Karpas-422 (cell line): Measurements from ENCODE around the gene NEK10. TPM values are rescaled to one million over a fixed set of nuclear protein-coding genes. Genes with fewer than 3 reads are reported as not detected.

ENCODE experiments used
- DNase-seq: peaks from one replicate; pipeline ENCODE4 v3.0.0-alpha.2; 2015
- H2AFZ ChIP-seq: fragments of 200-600 bp; sonication (generic); 2 replicates; pipeline ENCODE4 v1.6.1; 2014; ENCODE audit warnings: antibody characterized with exemption, low read length, mixed read lengths
- H3K27ac ChIP-seq: fragments of 200-600 bp; sonication (generic); 2 replicates; pipeline ENCODE4 v1.5.1; 2014; ENCODE audit warnings: mild to moderate bottlenecking, low read length, moderate library complexity
- H3K27me3 ChIP-seq: fragments of 200-600 bp; sonication (generic); 2 replicates; pipeline ENCODE4 v1.6.1; 2014; ENCODE audit warnings: low read length, mixed read lengths
- H3K36me3 ChIP-seq: fragments of 200-600 bp; sonication (generic); 2 replicates; pipeline ENCODE4 v1.6.1; 2014; ENCODE audit warnings: low read length, mixed read lengths; ENCODE audit not compliant: insufficient read depth
- H3K4me1 ChIP-seq: fragments of 200-600 bp; sonication (generic); 2 replicates; pipeline ENCODE4 v1.6.1; 2014; ENCODE audit warnings: mild to moderate bottlenecking, low read length, mixed read lengths
- H3K4me2 ChIP-seq: fragments of 200-600 bp; sonication (generic); 2 replicates; pipeline ENCODE4 v1.6.1; 2014; ENCODE audit warnings: low read length, low read depth, mild to moderate bottlenecking; ENCODE audit not compliant: poor library complexity, severe bottlenecking
- H3K4me3 ChIP-seq: fragments of 200-600 bp; sonication (generic); 2 replicates; pipeline ENCODE4 v1.5.1; 2014; ENCODE audit warnings: mild to moderate bottlenecking, antibody characterized with exemption, low read length, mixed read lengths
- H3K79me2 ChIP-seq: fragments of 200-600 bp; sonication (generic); 2 replicates; pipeline ENCODE4 v1.6.1; 2014; ENCODE audit warnings: mild to moderate bottlenecking, low read length, mixed read lengths
- H3K9ac ChIP-seq: fragments of 200-600 bp; sonication (generic); 2 replicates; pipeline ENCODE4 v1.6.0; 2014; ENCODE audit warnings: low read length
- H3K9me2 ChIP-seq: fragments of 200-600 bp; sonication (generic), shearing (Covaris generic); replicated peaks from 2 replicates; pipeline ENCODE4 v1.6.0; 2014; ENCODE audit warnings: mild to moderate bottlenecking, low read length, moderate library complexity; ENCODE audit not compliant: insufficient read depth
- H3K9me3 ChIP-seq: fragments of 300-700, 200-600 bp; sonication (generic); 2 replicates; pipeline ENCODE4 v1.6.1; 2014; ENCODE audit warnings: low read length, mixed read lengths
- H4K20me1 ChIP-seq: fragments of 200-600 bp; sonication (generic); 2 replicates; pipeline ENCODE4 v1.6.1; 2014; ENCODE audit warnings: mild to moderate bottlenecking, antibody characterized with exemption, low read length, low read depth; ENCODE audit not compliant: insufficient read depth
- total RNA-seq: library from RNA; depleted of rRNA; stranded (reverse); fragments of >200 nt; shearing (Covaris generic); gene quantifications from 2 replicates; pipeline ENCODE4 v1.2.3, GENCODE V29; 2014; ENCODE audit warnings: low replicate concordance

Gene NEK10
- total RNA-seq, 1 experiment from 2014 or later = 0.34 TPM

DNA sequence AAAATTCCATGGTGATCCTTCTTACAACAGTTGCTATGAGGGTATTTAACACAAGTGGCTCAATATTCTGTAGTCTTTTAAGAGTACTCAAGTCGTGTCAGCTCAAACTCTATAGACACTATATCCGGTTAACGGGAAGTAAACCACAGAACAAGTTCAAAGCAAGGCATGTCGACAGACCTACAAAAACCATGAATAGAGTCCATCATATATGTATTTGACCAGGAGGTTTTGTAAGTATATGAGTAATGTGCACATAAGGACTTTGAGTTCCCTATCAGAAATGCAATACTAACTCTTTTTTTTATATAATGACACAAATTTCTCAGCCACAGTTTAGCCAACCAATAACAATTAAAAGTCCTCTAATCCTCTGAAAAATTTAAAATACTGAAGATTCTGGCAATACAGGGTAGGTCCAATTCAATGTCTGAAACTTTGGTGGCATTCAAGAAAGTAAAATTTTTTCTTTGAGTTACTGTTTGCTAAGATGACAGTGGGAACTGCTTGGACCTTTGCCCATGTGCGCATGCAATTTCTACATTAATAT is 93.7 kb downstream of the NEK10 start:
- Histone ChIP-seq H3K4me3 (no peak overlapping the region), H3K4me1 (no peaks in the 10 kb centered on the region), H3K36me3 (no peaks in the 10 kb centered on the region), H3K9me3 (no peaks in the 10 kb centered on the region), H3K9me2 (no peaks in the 10 kb centered on the region), H3K27ac (no peak overlapping the region), H2AFZ (no peak overlapping the region), H4K20me1 (no peaks in the 10 kb centered on the region), H3K27me3 (no peaks in the 10 kb centered on the region), H3K79me2 (no peaks in the 10 kb centered on the region), H3K4me2 (no peak overlapping the region), H3K9ac (no peak overlapping the region)
- no peak for DNase-seq

DNA sequence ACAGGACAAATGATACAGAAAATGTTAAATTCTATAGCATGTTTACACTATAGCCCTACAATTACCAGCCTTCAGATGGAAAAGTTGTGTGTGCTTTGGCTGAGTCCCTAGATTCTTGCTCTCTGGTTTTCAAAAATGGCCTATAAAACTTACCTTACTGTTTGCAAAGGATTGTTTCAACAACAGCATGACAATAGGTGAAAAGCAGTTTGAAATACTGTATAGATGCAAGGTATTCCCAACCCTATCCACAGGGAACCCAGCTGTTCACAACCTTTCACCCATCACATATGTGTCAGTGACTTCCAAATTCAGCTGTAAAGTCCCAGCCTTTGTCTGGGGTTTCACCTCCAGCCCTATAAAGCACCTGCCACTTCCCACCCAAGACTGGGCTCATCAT is 97.3 kb downstream of the NEK10 start:
- Histone ChIP-seq H3K4me1 (no peaks in the 10 kb centered on the region), H4K20me1 (no peaks in the 10 kb centered on the region), H3K9me3 (no peaks in the 10 kb centered on the region), H3K27me3 (no peaks in the 10 kb centered on the region), H3K27ac (no peak overlapping the region), H3K4me3 (no peak overlapping the region), H3K9ac (no peak overlapping the region), H3K79me2 (no peaks in the 10 kb centered on the region), H2AFZ (no peak overlapping the region), H3K9me2 (no peaks in the 10 kb centered on the region), H3K36me3 (no peaks in the 10 kb centered on the region), H3K4me2 (no peak overlapping the region)
- DNase-seq = no peak

DNA sequence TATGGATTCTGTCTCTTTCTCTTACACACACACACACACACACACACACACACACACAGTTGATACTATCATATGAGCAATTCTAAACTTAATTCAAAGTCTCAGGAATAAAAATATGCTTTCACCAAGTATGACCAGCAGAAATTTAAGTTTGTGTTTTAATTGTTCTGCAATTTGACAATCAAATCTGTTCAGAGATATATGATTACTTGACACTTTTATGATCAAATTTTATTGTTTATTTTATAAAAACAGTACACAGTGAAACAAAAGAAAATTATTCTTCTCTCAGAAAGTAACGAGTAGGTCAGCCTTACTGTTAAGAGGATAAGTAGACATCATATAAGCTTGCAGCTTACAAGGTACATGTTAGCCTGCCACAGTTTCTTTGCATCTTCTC is 114.3 kb downstream of the NEK10 start:
- Histone ChIP-seq H3K27me3 (no peaks in the 10 kb centered on the region), H3K79me2 (no peaks in the 10 kb centered on the region), H3K36me3 (no peaks in the 10 kb centered on the region), H3K4me2 (no peak overlapping the region), H4K20me1 (no peaks in the 10 kb centered on the region), H3K9ac (no peak overlapping the region), H3K9me3 (no peaks in the 10 kb centered on the region), H3K4me1 (no peaks in the 10 kb centered on the region), H3K4me3 (no peak overlapping the region), H3K27ac (no peak overlapping the region), H3K9me2 (no peaks in the 10 kb centered on the region), H2AFZ (no peak overlapping the region)
- no peak for DNase-seq

DNA sequence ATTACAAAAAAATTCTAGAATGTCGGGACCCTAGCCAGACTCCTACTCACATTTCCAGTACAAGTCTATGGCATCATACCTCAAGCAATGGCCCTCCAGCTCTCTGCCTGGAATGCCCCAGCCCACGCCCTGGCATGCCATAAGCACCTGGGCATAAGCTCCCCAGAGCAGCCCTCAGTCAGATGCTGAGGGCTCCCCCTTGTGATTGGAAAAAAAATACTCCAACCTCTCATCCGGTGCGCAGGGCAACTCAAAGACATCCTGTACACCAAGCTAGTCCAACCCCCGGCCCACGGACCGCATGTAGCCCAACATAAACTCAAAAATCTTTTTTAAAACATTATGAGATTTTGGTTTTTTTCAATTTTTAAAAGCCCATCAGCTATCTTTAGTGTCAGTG is 115.4 kb downstream of the NEK10 start:
- no peak overlapping the region for H3K9ac ChIP-seq
- no peak overlapping the region for H3K27ac ChIP-seq
- H2AFZ ChIP-seq = no peak overlapping the region
- no peaks in the 10 kb centered on the region for H3K9me2 ChIP-seq
- H3K4me1 ChIP-seq = no peaks in the 10 kb centered on the region
- H3K9me3 ChIP-seq = no peaks in the 10 kb centered on the region
- DNase-seq = peak; percentile 81
- H3K4me3 ChIP-seq = no peak overlapping the region
- no peaks in the 10 kb centered on the region for H4K20me1 ChIP-seq
- H3K4me2 ChIP-seq = no peak overlapping the region
- H3K36me3 ChIP-seq = no peaks in the 10 kb centered on the region
- H3K27me3 ChIP-seq = no peaks in the 10 kb centered on the region
- H3K79me2 ChIP-seq = no peaks in the 10 kb centered on the region

DNA sequence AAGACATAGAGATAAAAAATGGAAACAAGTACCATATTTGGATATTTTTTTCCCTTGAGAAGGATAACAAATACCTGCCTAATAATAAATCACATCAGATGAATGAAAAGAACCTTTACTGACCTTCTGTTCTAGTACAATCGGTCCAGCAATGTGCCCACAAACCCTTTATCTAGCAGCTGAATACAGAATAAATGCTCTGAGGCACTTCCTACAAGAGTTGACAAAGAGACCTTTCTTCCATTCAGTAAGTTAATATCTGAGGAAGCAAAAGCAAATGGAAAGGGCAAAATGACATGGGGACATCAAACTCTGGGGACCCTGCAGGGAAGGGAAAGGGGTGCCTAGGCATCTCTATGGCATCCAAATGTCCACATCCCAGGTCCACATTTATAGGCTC is 115.8 kb downstream of the NEK10 start:
- H4K20me1 ChIP-seq = no peaks in the 10 kb centered on the region
- DNase-seq = no peak
- H3K9me3 ChIP-seq = no peaks in the 10 kb centered on the region

DNA sequence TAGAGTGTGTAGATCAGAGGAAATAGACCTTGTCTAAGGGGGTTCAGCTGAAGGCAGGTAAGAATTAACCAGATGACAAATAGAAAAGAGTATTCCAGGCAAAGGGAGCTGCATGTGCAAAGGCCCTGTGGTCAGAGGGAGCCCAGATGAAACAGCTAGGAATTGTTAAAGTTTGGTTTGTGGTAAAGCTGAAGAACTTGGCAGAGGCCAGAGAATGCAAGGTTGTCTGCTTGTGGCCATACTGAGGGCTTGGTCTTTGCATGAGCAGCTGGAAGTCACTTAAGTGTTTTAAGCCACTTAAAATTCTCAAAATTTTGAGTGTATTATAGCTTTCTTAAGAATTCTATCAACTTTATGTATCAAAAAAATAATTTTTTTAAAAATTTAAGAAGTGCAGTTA is 116.5 kb downstream of the NEK10 start:
- H3K4me1 ChIP-seq = no peaks in the 10 kb centered on the region
- H3K4me2 ChIP-seq = no peak overlapping the region
- no peak for DNase-seq
- no peak overlapping the region for H3K27ac ChIP-seq
- H3K36me3 ChIP-seq = no peaks in the 10 kb centered on the region
- no peak overlapping the region for H3K4me3 ChIP-seq
- no peaks in the 10 kb centered on the region for H4K20me1 ChIP-seq
- H3K79me2 ChIP-seq = no peaks in the 10 kb centered on the region
- H3K27me3 ChIP-seq = no peaks in the 10 kb centered on the region
- no peak overlapping the region for H2AFZ ChIP-seq
- no peaks in the 10 kb centered on the region for H3K9me3 ChIP-seq
- H3K9ac ChIP-seq = no peak overlapping the region
- H3K9me2 ChIP-seq = no peaks in the 10 kb centered on the region

More for the DNA sequence above, 115.8 kb downstream of the NEK10 start:
- Histone ChIP-seq H3K79me2 (no peaks in the 10 kb centered on the region), H3K4me2 (no peak overlapping the region), H3K9me2 (no peaks in the 10 kb centered on the region), H3K4me3 (no peak overlapping the region), H2AFZ (no peak overlapping the region), H3K4me1 (no peaks in the 10 kb centered on the region), H3K9ac (no peak overlapping the region), H3K27me3 (no peaks in the 10 kb centered on the region), H3K36me3 (no peaks in the 10 kb centered on the region), H3K27ac (no peak overlapping the region)

DNA sequence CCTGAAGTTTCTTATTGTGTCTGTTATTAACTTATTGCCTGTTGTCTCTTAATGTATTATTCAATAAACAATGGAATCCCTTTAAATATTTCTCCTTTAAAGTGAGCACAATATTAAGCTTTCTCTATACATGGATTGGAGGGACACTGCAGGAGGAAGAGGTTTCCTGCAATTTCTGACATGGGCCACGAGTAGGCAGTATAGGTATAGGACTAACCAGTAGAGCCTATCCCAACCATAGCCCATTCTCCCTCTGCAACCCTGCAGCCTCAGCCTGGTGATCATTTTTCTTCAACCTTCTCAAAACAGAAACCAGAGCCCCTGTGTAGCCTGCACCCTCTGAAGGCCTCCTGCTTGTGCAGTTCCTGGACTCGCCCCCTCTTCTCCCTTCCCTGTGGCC is 124.8 kb downstream of the NEK10 start:
- Histone ChIP-seq H3K9me2 (no peaks in the 10 kb centered on the region), H3K9me3 (peaks cover 5% of the 10 kb centered on the region), H2AFZ (no peak overlapping the region), H3K36me3 (no peaks in the 10 kb centered on the region), H4K20me1 (no peaks in the 10 kb centered on the region), H3K79me2 (no peaks in the 10 kb centered on the region), H3K4me1 (no peaks in the 10 kb centered on the region), H3K9ac (no peak overlapping the region), H3K27me3 (no peaks in the 10 kb centered on the region), H3K4me2 (no peak overlapping the region), H3K27ac (no peak overlapping the region), H3K4me3 (no peak overlapping the region)
- no peak for DNase-seq

DNA sequence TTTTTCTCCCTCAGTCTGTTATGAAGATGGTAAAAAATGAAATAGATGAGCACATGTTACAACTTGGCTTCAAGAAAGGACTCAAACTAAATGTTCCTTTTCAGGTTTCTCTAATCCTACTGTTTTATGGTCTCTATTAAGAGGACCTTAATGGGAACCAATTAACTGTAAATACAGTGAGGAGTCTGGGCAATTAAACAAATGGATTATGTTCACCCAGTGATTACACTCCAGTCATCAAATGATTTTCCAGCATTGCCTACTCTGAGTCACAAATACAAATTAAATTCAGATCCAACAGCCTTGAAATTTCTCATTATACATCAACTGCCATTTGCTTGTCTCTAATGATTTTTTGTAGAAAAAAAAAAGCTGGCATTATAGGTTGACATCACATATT is 129.2 kb downstream of the NEK10 start:
- Histone ChIP-seq H3K36me3 (no peaks in the 10 kb centered on the region), H3K27ac (no peak overlapping the region), H3K4me2 (no peak overlapping the region), H4K20me1 (no peaks in the 10 kb centered on the region), H3K9me2 (no peaks in the 10 kb centered on the region), H3K79me2 (no peaks in the 10 kb centered on the region), H3K4me1 (no peaks in the 10 kb centered on the region), H3K9me3 (peaks cover 16% of the 10 kb centered on the region), H3K4me3 (no peak overlapping the region), H2AFZ (no peak overlapping the region), H3K9ac (no peak overlapping the region), H3K27me3 (no peaks in the 10 kb centered on the region)
- no peak for DNase-seq

DNA sequence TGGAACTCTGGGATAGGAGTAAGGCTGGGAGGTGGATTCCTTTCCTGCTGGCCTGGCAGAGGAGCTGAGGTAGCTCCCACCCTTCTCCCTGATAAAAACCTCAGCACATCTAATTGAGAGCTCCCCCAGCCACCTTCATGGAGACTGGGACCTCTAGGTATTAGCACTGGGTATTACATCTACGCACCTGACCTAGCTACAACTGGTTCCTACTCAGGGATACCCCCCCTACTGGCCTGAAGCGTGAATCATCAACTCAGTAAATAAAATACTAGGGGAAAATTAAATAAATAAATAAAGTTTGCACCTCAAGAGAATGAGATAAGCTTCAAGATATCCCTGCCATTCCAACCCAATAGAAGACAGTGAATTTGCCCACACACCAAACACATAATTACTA is 140.4 kb downstream of the NEK10 start:
- H3K79me2 ChIP-seq = no peaks in the 10 kb centered on the region
- DNase-seq = peak; percentile 44
- H2AFZ ChIP-seq = no peak overlapping the region
- no peaks in the 10 kb centered on the region for H3K27me3 ChIP-seq
- H3K4me1 ChIP-seq = no peaks in the 10 kb centered on the region
- H3K9me3 ChIP-seq = no peaks in the 10 kb centered on the region
- H3K27ac ChIP-seq = no peak overlapping the region
- no peak overlapping the region for H3K4me2 ChIP-seq
- H4K20me1 ChIP-seq = no peaks in the 10 kb centered on the region
- H3K36me3 ChIP-seq = no peaks in the 10 kb centered on the region
- H3K9me2 ChIP-seq = no peaks in the 10 kb centered on the region
- H3K9ac ChIP-seq = no peak overlapping the region
- no peak overlapping the region for H3K4me3 ChIP-seq
